ENCODE data around the gene ZNF561.

DNA sequence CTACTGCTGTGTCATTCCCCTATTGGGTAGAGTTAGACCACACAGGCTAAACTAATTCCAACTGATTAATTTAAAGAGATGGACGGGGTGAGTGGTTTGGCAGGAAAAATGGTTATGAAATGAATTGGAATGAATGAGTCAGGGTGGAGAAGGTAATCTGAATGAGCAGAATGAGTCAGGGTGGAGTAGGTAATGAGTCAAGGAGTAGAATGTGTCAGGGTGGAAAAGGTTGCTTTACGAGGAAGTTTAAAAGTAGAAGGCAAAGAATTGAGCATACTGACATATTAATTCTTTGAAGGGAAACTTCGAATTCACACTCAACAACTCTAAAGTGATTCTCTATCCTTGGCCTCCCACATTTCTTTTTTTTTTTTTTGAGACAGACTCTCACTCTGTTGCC is 24.0 kb downstream of the ZNF561 start:
- TF ChIP-seq CTCF (IDR thresholded peaks at IDR 0.05) (no peak), POLR2A (IDR thresholded peaks at IDR 0.05) (no peak)
